ENCODE data around the gene SGMS2.

DNA sequence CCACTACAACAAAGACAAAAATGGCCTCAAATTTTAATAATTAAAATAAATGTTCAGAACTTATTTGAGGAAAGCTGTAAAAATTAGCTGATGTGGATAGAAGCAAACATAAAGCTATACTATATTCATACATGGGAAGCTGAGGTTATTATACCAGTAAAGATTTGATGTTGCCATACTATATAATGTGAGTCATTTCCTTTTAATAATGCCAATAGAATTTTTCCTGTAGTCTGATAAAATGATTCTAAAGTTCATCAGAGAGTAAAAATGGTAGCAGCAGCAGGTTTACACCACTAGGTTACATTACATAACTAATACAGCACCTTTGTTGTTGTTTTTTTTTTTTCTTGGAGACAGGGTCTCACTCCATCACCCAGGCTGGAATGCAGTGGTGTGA lies 61.1 kb downstream of the SGMS2 start:
- TF ChIP-seq, protein P1, sequence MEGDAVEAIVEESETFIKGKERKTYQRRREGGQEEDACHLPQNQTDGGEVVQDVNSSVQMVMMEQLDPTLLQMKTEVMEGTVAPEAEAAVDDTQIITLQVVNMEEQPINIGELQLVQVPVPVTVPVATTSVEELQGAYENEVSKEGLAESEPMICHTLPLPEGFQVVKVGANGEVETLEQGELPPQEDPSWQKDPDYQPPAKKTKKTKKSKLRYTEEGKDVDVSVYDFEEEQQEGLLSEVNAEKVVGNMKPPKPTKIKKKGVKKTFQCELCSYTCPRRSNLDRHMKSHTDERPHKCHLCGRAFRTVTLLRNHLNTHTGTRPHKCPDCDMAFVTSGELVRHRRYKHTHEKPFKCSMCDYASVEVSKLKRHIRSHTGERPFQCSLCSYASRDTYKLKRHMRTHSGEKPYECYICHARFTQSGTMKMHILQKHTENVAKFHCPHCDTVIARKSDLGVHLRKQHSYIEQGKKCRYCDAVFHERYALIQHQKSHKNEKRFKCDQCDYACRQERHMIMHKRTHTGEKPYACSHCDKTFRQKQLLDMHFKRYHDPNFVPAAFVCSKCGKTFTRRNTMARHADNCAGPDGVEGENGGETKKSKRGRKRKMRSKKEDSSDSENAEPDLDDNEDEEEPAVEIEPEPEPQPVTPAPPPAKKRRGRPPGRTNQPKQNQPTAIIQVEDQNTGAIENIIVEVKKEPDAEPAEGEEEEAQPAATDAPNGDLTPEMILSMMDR (IDR thresholded peaks at IDR 0.05), result no peak
- TF ChIP-seq POLR2A (IDR thresholded peaks at IDR 0.05), result no peak

All from breast epithelium (tissue), 3 donors.